Choroid plexus epithelial cell (primary cell): ENCODE results near the gene TMX4.

ENCODE experiments used
- DNase-seq: peaks from one replicate; pipeline ENCODE4 v3.0.0-alpha.2; 2010; ENCODE audit warnings: low read depth
- H3K4me3 ChIP-seq: 2 replicates; pipeline ENCODE4 v1.5.1; 2011; ENCODE audit warnings: low read depth, mild to moderate bottlenecking, control low read depth, low read length, moderate library complexity
- CTCF ChIP-seq: conservative IDR thresholded peaks from 2 replicates; pipeline ENCODE4 v1.5.1; 2011; ENCODE audit warnings: low read depth, mild to moderate bottlenecking, control low read depth, inconsistent platforms, low read length, moderate library complexity

The TMX4 gene

GRCh38 chr20:7943891-7944290 lies 75.7 kb downstream of the TMX4 start:
- no peak for DNase-seq
- TF ChIP-seq CTCF = no peak
- no peak overlapping the region for H3K4me3 ChIP-seq

GRCh38 chr20:7940341-7940740 lies 79.2 kb downstream of the TMX4 start, which contains the start of gene HAO1:
HAO1 (minus strand) TSS chr20:7940458; CDS start chr20:7940422, 36 bp downstream.
- H3K4me3 ChIP-seq = no peak within 1 kb of the TSS
- no peak for DNase-seq
- TF ChIP-seq CTCF = no peak

GRCh38 chr20:7939663-7940062 lies 79.9 kb downstream of the TMX4 start:
- no peak for TF ChIP-seq CTCF
- no peak overlapping the region for H3K4me3 ChIP-seq
- no peak for DNase-seq

- no peak for TF ChIP-seq CTCF
- DNase-seq = no peak
- no peak overlapping the region for H3K4me3 ChIP-seq
Observed at GRCh38 chr20:7938058-7938457, 81.5 kb downstream of the TMX4 start.

GRCh38 chr20:7937328-7937727 lies 82.2 kb downstream of the TMX4 start:
- DNase-seq = no peak
- no peak overlapping the region for H3K4me3 ChIP-seq
- no peak for TF ChIP-seq CTCF

GRCh38 chr20:7935027-7935551 lies 84.5 kb downstream of the TMX4 start:
- H3K4me3 ChIP-seq = no peak overlapping the region
- DNase-seq = no peak
- no peak for TF ChIP-seq CTCF

GRCh38 chr20:7933346-7933745 lies 86.2 kb downstream of the TMX4 start:
- H3K4me3 ChIP-seq = no peak overlapping the region
- DNase-seq = no peak
- no peak for TF ChIP-seq CTCF
